H54 (cell line): Measurements from ENCODE around the gene IRF8.
"Not testable (repeated sequence)": the region's sequence is repeated elsewhere in the genome, so short reads cannot be mapped to it uniquely, and the experiment has no call there.

Experiments used
- DNase-seq: peaks from one replicate; pipeline ENCODE4 v3.0.0; 2011; ENCODE audit warnings: low spot score, mixed read lengths; ENCODE audit not compliant: insufficient read length
- FAIRE-seq: peaks from 3 replicates; lab custom pipeline; 2011; peaks lifted over from hg19 to GRCh38; lab: Jason Lieb, UNC
- POLR2A ChIP-seq: IDR thresholded peaks from 2 replicates; pipeline ENCODE4 v1.6.1; 2011; ENCODE audit warnings: low read depth, mild to moderate bottlenecking, low read length

IRF8 gene

GRCh38 chr16:85898521-85899442, at the start of gene IRF8:
Gene IRF8, plus strand, starts transcription at chr16:85899162. Its CDS starts 3,854 bp downstream, at chr16:85903016.
- TF ChIP-seq POLR2A = no peak
- DNase-seq (no peak), FAIRE-seq (no peak)

DNA sequence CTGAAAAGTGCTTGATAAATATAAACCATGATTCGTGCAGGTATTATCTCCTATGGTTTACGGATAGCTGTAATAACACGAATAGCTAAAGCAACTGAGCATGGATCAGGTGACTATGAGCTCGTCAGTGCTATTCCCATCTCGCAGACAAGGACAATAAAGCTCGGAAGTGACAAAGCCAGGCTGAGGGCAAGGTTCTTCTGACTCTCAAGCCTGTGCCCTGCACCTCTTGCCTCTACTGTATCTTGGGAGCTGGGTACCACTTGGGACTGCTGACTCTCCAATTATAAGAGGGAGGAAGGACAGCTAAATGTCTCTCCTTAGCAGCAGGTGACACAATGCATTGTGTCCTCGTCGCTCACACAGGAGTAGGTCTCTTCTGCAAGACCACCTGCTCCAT, 49.6 kb upstream of the IRF8 start:
- TF ChIP-seq POLR2A = no peak
- no peak for FAIRE-seq
- no peak for DNase-seq

DNA sequence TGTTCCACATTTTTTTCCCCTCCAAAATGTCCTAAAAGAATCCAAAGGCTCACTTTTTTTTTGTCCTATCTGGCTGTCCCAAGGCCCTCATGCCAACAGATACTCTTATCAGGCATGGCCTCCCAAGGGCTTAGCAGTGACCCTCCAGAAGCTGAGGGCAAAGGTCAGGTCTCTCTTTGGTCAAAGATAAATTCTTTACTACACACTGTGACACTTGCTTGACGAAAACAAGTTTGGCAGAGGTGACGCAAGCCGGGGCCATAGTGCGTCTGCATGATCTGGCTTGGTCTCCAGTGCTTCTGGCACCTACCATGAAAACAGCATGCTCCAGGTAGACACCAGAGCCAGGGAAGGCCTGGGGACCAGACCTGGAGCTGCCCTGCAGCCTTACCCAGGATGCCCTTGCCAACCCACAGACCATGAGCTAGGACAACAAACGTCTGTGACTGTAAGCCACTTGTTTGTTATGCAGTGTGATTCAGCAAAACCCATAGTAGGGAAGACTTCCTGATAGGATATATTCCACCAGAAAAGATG, 48.5 kb upstream of the IRF8 start:
- no peak for TF ChIP-seq POLR2A
- no peak for DNase-seq

DNA sequence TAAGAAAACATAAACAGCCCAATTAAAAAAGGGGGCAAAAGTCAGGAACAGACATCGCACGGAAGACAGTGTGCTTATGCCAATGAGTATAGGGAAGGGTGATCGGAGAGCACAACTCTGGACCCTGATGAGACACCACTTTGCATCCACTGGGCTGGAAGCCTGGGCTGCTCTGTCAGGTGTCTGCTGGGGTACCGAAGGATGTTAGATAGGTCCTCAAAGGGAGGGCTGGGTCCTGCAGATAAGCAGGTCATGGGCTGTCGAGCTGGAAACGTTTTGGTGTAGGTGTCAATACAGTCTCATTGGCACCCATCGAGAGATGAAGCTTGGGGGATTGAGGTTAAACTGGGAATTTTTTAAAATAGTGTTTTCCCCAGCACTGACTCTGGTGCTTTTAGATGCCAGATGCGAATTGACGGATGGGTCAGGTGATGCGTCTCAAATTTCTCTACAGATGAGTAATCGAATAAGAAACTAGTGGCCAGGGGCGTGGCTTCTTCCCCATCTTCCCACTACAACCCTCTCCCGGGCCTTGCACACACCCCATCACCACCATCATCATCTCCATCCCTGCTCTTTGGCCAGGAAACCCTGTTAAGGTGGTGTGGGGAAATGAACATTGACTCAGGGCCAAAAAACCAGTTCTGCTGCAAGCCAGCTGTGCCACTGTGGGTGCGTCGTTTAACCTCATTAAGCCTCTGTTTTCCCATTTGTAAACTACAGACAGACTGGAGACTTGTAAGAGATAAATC, 47.8 kb upstream of the IRF8 start:
- DNase-seq (no peak), FAIRE-seq (no peak)
- TF ChIP-seq POLR2A = no peak

More for the DNA sequence above, 48.5 kb upstream of the IRF8 start:
- FAIRE-seq = no peak

- TF ChIP-seq POLR2A = no peak
- DNase-seq (no peak), FAIRE-seq (no peak)
Measured at GRCh38 chr16:85853547-85854545, 45.1 kb upstream of the IRF8 start.

DNA sequence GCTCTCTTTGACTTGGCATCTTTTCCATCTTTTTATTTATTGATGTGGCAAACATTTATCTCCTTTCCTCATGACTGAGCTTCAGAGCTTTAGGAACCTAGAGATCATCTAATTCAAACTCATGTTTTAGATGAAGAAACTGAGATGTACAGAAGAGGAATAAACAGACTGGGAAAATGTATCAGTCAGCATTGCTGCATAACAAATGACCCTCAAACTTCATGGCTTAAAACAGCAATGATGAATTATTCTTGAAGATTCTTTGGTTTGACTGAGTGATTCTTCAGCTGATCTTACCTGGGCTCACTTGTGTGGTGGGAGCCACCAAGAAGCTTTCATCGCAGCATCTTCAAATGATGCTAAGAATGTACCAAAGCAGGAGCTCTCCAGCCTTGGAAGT, 44.0 kb upstream of the IRF8 start:
- TF ChIP-seq POLR2A = no peak
- DNase-seq (no peak), FAIRE-seq (no peak)

DNA sequence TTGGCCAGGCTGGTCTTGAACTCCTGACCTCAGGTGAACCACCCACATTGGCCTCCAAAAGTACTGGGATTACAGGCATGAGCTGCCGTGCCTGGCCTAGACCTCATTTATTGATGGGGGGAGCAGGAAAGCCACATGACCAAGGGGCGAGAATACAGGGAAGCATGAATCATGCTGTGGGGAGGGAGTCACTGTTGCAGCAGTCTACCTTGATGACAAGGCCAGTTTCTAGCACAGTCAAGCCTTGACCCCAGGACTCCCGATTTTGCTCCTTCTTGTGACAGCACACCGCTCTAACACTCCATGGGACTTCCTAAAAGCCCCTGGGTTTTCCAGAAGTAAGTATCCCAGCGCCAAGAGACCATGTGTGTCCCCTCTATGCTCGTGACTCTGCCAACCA, 42.9 kb upstream of the IRF8 start:
- TF ChIP-seq POLR2A = no peak
- DNase-seq (no peak), FAIRE-seq (no peak)

- no peak for FAIRE-seq
- no peak for DNase-seq
- TF ChIP-seq POLR2A = no peak
Measured at GRCh38 chr16:85856585-85856984, 42.4 kb upstream of the IRF8 start.

DNA sequence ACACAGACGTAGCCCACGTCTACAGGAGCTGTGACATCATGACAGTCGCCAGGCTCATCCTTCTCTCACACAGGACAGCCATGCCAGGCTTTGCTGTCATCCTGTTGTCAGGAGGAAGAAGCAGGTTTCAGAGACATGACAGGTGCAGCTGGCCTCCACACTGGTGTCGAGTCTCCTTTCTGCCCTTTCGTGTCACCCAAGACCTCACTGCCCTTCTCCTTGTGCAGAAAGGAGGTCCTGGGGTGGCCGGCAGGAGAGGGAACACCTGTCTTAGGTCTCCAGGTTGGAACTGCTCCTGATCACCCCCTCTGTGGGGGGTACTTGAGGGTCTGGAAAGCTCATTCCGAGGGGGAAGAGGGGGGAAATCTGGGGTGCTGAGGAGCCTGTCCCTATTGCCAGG, 41.6 kb upstream of the IRF8 start:
- FAIRE-seq = no peak
- TF ChIP-seq POLR2A = no peak
- no peak for DNase-seq

GRCh38 chr16:85858571-85858970, 40.4 kb upstream of the IRF8 start:
- not testable (repeated sequence) for DNase-seq, FAIRE-seq

- no peak for TF ChIP-seq POLR2A
- no peak for DNase-seq
- no peak for FAIRE-seq
Measured at GRCh38 chr16:85858984-85859817, 39.8 kb upstream of the IRF8 start.

DNA sequence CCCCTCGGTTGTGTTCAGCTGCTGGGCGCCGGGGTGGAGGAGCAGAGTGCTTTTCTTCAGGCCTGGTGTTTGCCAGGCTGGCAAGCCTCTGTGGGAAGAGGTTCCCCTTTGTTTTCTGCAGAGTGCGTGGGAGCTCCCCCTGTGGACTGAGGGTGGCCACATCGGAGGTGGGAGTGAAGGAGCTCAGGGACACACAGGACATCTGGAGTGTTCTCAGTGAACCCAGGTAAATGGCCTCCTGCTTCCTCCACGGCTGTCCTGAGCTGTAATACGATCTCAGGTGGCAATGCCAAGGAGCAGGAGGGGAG, 39.2 kb upstream of the IRF8 start:
- DNase-seq (no peak), FAIRE-seq (no peak)

More for the DNA sequence above, 39.2 kb upstream of the IRF8 start:
- TF ChIP-seq POLR2A = no peak
